Transverse colon (tissue), 4 donors: Measurements from ENCODE around the gene TMEM119. TPM values are rescaled to one million over a fixed set of nuclear protein-coding genes. Genes with fewer than 3 reads are reported as not detected.

Experiments
- DNase-seq: peaks from one replicate; pipeline ENCODE4 v3.0.0-alpha.2; 2019
- H3K27ac ChIP-seq, 4 donors: fragments of 200-600 bp; sonication (generic); 2 replicates each; pipeline ENCODE4 v1.5.1; 2016 to 2018; ENCODE audit warnings: inconsistent platforms in 4 of 4
- H3K27me3 ChIP-seq: fragments of 200-600 bp; sonication (generic); 2 replicates; pipeline ENCODE4 v1.5.1; 2017; ENCODE audit warnings: inconsistent platforms
- H3K36me3 ChIP-seq, 4 donors: fragments of 200-600 bp; sonication (generic); 2 replicates each; pipeline ENCODE4 v1.5.1; 2017 to 2019; ENCODE audit warnings: inconsistent platforms in 4 of 4
- H3K4me1 ChIP-seq, 4 donors: fragments of 200-600 bp; sonication (generic); 2 replicates each; pipeline ENCODE4 v1.5.1; 2017 to 2020; ENCODE audit warnings: inconsistent platforms in 4 of 4
- H3K4me3 ChIP-seq, 4 donors: fragments of 200-600 bp; sonication (generic); 1 replicate in 1 of 4; 2 replicates in 3 of 4; pipeline versions ENCODE4 v1.5.1 to v1.6.1; 2017 to 2019; ENCODE audit warnings: inconsistent platforms in 4 of 4
- H3K9me3 ChIP-seq, 2 donors: fragments of 200-600 bp; sonication (generic); 2 replicates each; pipeline ENCODE4 v1.5.1; 2017 to 2019; ENCODE audit warnings: inconsistent platforms in 2 of 2
- CTCF ChIP-seq, 5 experiments: fragments of 200-600 bp in 3 of 5; fragments of 450-650 bp in 2 of 5; sonication (generic) in 3 of 5; IDR thresholded peaks; 1 replicate in 2 of 5; 2 replicates in 3 of 5; pipeline ENCODE4 v1.5.1; 2016 to 2017; ENCODE audit warnings: antibody characterized with exemption in 5 of 5, inconsistent platforms in 3 of 5, mild to moderate bottlenecking in 2 of 5, moderate library complexity in 1 of 5
- EP300 ChIP-seq: sonication (generic); formaldehyde crosslinking; IDR thresholded peaks from one replicate; pipeline ENCODE4 v1.6.1; 2017; ENCODE audit warnings: antibody characterized with exemption, low read depth
- POLR2A ChIP-seq: fragments of 450-650 bp; IDR thresholded peaks from one replicate; pipeline ENCODE4 v1.6.1; 2016; ENCODE audit warnings: antibody characterized with exemption, mild to moderate bottlenecking, moderate library complexity
- POLR2AphosphoS5 ChIP-seq, 3 donors: sonication (generic); formaldehyde crosslinking; IDR thresholded peaks; one replicate each; pipeline ENCODE4 v1.6.1; 2016; ENCODE audit warnings: antibody characterized with exemption in 3 of 3
- WGBS, 2 donors: methylation state at CpG; one replicate each; pipeline ENCODE4 v1.1.5; 2018; ENCODE audit warnings: low coverage in 1 of 2; 5-methylcytosine and 5-hydroxymethylcytosine counted together
- in situ Hi-C, 4 donors: fragments of 200-750 bp; cut with MboI; loops; one replicate each; pipeline versions ENCODE4 v1.15.0 to v1.15.1; 2017; ENCODE audit warnings: low sequenced_read_pairs in 3 of 4, low pct_ligation_motif_present in 1 of 4, low pct_unique_long_range_greater_than_20kb in 1 of 4
- intact Hi-C: fragments of 100-400 bp; cut with DNase I; formaldehyde crosslinking; loops from one replicate; pipeline ENCODE4 v1.15.1; 2023; ENCODE audit warnings: low total_unique reads
- total RNA-seq, 4 donors: library from RNA; depleted of rRNA; stranded (reverse); fragments of >200 nt; gene quantifications; one replicate each; pipeline ENCODE4 v1.1.0, GENCODE V29; 2016

Gene TMEM119
- total RNA-seq, 4 donors from 2014 or later: 3.3 to 18.3 (median 9.7) TPM

DNA sequence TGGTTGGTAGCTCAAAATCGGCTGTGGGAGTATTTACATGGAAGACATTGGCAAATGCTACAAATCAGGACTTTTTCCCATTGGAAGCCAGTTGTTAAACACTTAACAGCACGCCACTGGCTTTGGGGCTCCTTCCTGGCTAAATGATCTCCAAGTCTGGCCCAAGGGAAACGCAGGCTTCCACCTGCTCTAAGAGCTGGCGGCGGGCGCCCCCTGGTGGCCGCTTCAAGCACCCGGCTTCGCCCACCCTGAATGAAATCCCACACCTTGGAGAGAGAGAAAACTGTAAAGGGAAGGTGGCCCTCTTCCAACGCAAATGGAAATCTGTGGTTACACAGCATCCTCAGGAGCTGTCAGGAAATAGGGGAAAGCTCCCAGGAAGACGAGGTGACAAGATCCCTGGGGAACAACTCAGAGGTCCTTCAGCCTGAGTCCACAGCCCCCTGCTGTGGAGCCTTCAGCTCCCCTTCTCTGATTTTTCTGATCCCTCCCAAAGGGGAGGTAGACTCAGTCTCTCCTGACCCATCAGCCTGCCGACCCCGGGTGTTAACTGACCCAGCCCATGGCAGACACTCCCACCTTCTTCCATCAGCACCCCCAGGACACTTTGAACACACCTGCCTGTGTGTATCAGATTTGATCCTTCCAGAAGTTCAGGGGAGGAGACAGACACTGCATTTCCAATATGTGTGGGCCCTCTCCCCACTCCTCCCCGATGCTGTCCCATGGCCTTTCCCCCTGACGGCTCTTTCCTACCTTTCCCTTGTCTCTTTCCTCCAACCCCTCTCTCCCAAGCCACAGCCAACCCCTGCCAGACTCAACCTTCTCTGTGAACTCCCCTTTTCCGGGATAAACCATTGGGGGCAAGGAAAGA lies 20.4 kb upstream of the TMEM119 start:
- Histone ChIP-seq H3K4me3 (no peak overlapping the region), H3K4me1 (peaks cover 0 to 23% (median 0%) of the 10 kb centered on the region in 4 donors), H3K9me3 (no peaks in the 10 kb centered on the region), H3K27ac (peak overlapping the region in 1 of 4 donors; percentile 40), H3K27me3 (no peaks in the 10 kb centered on the region), H3K36me3 (no peaks in the 10 kb centered on the region)
- in situ Hi-C loops (loop anchor here in 3 of 4 donors (5.0 to 10.0 kb wide), 2 partner anchors 51 to 54 kb away; partner anchors contain the start of genes ISCU (in 1 of the 3) and SART3 (in 1 of the 3)), intact Hi-C loops (loop anchor here (5.0 to 10.0 kb wide), 2 partner anchors 56 to 336 kb away; partner anchors contain the start of genes ISCU and SART3)
- 12 to 13% methylated on average over 4 to 16 of the region's 16 CpGs for WGBS, 2 donors
- peak; percentile 84 for DNase-seq
- TF ChIP-seq CTCF (IDR thresholded peaks at IDR 0.05) (peak; percentile 91 to 99 (median 97)), POLR2A (no peak)

DNA sequence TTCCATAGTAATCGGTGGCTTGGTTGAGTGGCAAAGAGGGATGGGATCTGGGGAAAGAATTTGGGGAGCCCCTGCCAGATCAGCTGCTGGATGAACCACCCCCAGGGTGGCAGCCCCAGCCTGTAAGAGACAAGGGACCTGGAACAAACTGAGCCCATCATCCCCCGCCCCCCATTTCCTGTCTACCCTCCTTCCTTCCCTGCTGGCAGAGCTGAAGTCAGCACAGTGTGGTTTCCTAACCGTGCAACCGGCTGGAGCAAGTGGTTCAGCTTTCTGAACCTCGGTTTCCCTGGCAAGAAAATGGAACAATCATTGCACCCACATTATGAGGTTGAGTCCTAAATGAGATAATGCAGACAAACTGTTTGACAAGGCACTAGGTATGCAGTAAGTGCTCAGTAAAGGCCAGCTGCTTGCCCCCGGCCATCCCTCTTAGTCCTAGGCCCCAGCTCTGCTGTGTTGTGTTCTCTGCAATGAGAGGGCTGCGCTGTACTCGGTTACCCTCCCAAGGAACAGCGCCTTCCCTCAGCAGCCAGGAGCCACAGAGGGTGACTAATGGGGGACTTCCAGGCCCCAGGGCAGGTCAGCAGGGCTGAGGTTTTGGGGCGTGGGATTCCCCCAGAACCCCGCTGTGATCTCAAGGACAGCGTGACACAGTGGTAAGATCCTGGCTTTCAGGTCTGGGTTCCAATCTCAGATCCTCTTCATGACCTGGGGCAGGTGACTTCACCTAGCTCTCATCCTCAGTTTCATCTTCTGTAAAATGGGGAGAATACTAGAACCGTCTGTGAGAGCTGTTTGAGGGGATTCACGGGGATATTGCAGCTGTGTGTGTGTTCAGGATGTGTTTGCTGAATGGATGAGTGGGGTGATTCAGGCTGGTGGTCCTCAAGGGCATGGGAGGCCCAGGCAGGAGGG lies 19.3 kb upstream of the TMEM119 start:
- in situ Hi-C loops (loop anchor here in 3 of 4 donors (5.0 to 10.0 kb wide), 2 partner anchors 50 to 52 kb away; partner anchors contain the start of genes ISCU (in 1 of the 3) and SART3 (in 1 of the 3)), intact Hi-C loops (loop anchor here (5.0 to 10.0 kb wide), 2 partner anchors 55 to 338 kb away; partner anchors contain the start of genes ISCU and SART3)
- DNase-seq: peak; percentile 33
- Histone ChIP-seq H3K27me3 (no peaks in the 10 kb centered on the region), H3K9me3 (no peaks in the 10 kb centered on the region), H3K27ac (peak overlapping the region in 1 of 4 donors; percentile 40), H3K36me3 (no peaks in the 10 kb centered on the region), H3K4me1 (peaks cover 0 to 19% (median 0%) of the 10 kb centered on the region in 4 donors), H3K4me3 (no peak overlapping the region)
- WGBS, 2 donors: 60 to 72% methylated on average over 2 to 12 of the region's 14 CpGs
- no peak for TF ChIP-seq EP300
- no peak for TF ChIP-seq POLR2A
- no peak for TF ChIP-seq CTCF (IDR thresholded peaks at IDR 0.05)
- TF ChIP-seq POLR2AphosphoS5 (IDR thresholded peaks at IDR 0.05): no peak

- DNase-seq: no peak
- peaks cover 0 to 18% (median 0%) of the 10 kb centered on the region in 4 donors for H3K4me1 ChIP-seq
- intact Hi-C loops: loop anchor here (5.0 to 10.0 kb wide), 2 partner anchors 54 to 338 kb away; partner anchors contain the start of genes ISCU and SART3
- in situ Hi-C loops: loop anchor here in 3 of 4 donors (5.0 to 10.0 kb wide), 2 partner anchors 49 to 52 kb away; partner anchors contain the start of genes ISCU (in 1 of the 3) and SART3 (in 1 of the 3)
- no peaks in the 10 kb centered on the region for H3K36me3 ChIP-seq
- WGBS, 2 donors: 94% methylated on average over 2 of the region's 2 CpGs
- TF ChIP-seq CTCF (IDR thresholded peaks at IDR 0.05) (no peak), POLR2A (no peak), POLR2AphosphoS5 (IDR thresholded peaks at IDR 0.05) (no peak), EP300 (no peak)
- H3K27me3 ChIP-seq: no peaks in the 10 kb centered on the region
- H3K4me3 ChIP-seq: no peak overlapping the region
- peak overlapping the region in 1 of 4 donors; percentile 40 for H3K27ac ChIP-seq
- no peaks in the 10 kb centered on the region for H3K9me3 ChIP-seq
These were observed 18.5 kb upstream of the TMEM119 start for GRCh38 chr12:108616359-108616758.
